NB4 (cell line): ENCODE measurements around the gene LPAR1.

ENCODE experiments used
- MAX ChIP-seq: IDR thresholded peaks from 2 replicates; pipeline ENCODE4 v1.6.1; 2011; ENCODE audit warnings: low read depth, low read length
- TF ChIP-seq, protein P1 (sequence below): IDR thresholded peaks from one replicate; pipeline ENCODE4 v1.5.1; 2012; ENCODE audit warnings: low read depth, low read length

- TF ChIP-seq, protein P1, sequence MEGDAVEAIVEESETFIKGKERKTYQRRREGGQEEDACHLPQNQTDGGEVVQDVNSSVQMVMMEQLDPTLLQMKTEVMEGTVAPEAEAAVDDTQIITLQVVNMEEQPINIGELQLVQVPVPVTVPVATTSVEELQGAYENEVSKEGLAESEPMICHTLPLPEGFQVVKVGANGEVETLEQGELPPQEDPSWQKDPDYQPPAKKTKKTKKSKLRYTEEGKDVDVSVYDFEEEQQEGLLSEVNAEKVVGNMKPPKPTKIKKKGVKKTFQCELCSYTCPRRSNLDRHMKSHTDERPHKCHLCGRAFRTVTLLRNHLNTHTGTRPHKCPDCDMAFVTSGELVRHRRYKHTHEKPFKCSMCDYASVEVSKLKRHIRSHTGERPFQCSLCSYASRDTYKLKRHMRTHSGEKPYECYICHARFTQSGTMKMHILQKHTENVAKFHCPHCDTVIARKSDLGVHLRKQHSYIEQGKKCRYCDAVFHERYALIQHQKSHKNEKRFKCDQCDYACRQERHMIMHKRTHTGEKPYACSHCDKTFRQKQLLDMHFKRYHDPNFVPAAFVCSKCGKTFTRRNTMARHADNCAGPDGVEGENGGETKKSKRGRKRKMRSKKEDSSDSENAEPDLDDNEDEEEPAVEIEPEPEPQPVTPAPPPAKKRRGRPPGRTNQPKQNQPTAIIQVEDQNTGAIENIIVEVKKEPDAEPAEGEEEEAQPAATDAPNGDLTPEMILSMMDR, result no peak
- TF ChIP-seq MAX, result no peak
These were observed 61.0 kb downstream of the LPAR1 start for GRCh38 chr9:110977259-110977709.
